ENCODE data around the gene ZNF695. TPM values are rescaled to one million over a fixed set of nuclear protein-coding genes. Genes with fewer than 3 reads are reported as not detected.
"Not testable (repeated sequence)": the region's sequence is repeated elsewhere in the genome, so short reads cannot be mapped to it uniquely, and the experiment has no call there.

Gene ZNF695
- total RNA-seq, 4 donors from 2014 or later = not detected

- in situ Hi-C loops (cut with MboI; ENCODE audit: low sequenced_read_pairs in 4 of 4) (no loop called here), intact Hi-C loops (cut with DNase I; ENCODE audit: low total_unique reads) (no loop called here)
- Histone ChIP-seq H3K4me1 (no peaks in the 10 kb centered on the region), H3K4me3 (no peak overlapping the region), H3K27me3 (no peaks in the 10 kb centered on the region), H3K36me3 (no peaks in the 10 kb centered on the region), H3K27ac (no peak overlapping the region), H3K9me3 (peaks cover 0 to 3% (median 0%) of the 10 kb centered on the region in 3 donors)
- TF ChIP-seq CTCF (IDR thresholded peaks at IDR 0.05 in 4 of 5, conservative IDR thresholded peaks at IDR 0.05 in 1 of 5) (no peak), POLR2A (IDR thresholded peaks at IDR 0.05) (no peak)
- DNase-seq = no peak
- no peak for ATAC-seq
Measured at GRCh38 chr1:247047260-247047659, 39.4 kb upstream of the ZNF695 start.

- intact Hi-C loops (cut with DNase I; ENCODE audit: low total_unique reads) = no loop called here
- in situ Hi-C loops (cut with MboI; ENCODE audit: low sequenced_read_pairs in 4 of 4) = no loop called here
- Histone ChIP-seq H3K27me3 (no peaks in the 10 kb centered on the region), H3K9me3 (peaks cover 0 to 6% (median 4%) of the 10 kb centered on the region in 3 donors), H3K4me3 (no peak overlapping the region), H3K4me1 (no peaks in the 10 kb centered on the region), H3K36me3 (peaks cover 2 to 13% of the 10 kb centered on the region in 2 donors), H3K27ac (no peak overlapping the region)
- TF ChIP-seq CTCF (IDR thresholded peaks at IDR 0.05 in 4 of 5, conservative IDR thresholded peaks at IDR 0.05 in 1 of 5) (no peak), POLR2A (IDR thresholded peaks at IDR 0.05) (no peak)
- ATAC-seq = no peak
- DNase-seq = no peak
Measured at GRCh38 chr1:247043406-247043805, 35.5 kb upstream of the ZNF695 start.

DNA sequence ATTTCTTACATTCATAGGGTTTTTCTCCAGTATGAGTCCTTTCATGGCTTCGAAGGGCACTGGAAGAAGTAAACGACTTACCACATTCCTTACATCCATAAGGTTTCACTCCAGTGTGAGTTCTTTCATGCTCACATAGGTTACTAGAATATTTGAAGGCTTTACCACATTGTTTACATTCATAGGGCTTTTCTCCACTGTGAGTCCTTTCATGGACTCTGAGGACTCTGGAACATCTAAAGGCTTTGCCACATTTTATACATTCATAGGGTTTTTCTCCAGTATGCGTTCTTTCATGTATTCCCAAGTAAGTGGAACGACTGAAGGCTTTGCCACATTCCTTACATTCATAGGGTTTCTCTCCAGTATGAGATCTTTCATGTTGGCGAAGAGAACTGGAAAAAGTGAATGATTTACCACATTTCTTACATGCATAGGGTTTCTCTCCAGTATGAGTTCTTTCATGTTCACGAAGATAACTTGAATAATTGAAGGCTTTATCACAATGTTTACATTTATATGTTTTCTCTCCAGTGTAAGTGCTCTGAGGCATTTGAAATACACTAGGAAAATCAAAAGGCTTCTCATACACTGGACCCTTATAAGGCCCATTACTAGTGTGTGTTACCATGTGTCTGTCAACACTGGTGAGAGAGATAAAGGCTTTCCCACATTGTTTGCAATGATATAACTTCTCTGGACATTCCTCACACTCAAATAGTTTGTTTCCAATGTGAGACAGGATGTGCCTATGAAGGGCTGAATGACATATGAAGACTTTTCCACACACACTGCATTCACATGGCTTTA lies 29.9 kb upstream of the ZNF695 start:
- Histone ChIP-seq H3K4me3 (no peak overlapping the region), H3K27ac (no peak overlapping the region), H3K4me1 (no peaks in the 10 kb centered on the region), H3K27me3 (no peaks in the 10 kb centered on the region), H3K36me3 (peaks cover 14 to 53% of the 10 kb centered on the region in 2 donors), H3K9me3 (peaks cover 0 to 5% (median 4%) of the 10 kb centered on the region in 3 donors)
- intact Hi-C loops (cut with DNase I; ENCODE audit: low total_unique reads) (no loop called here), in situ Hi-C loops (cut with MboI; ENCODE audit: low sequenced_read_pairs in 4 of 4) (no loop called here)
- TF ChIP-seq POLR2A (IDR thresholded peaks at IDR 0.05) = no peak
- no peak for TF ChIP-seq CTCF (IDR thresholded peaks at IDR 0.05 in 4 of 5, conservative IDR thresholded peaks at IDR 0.05 in 1 of 5)
- ATAC-seq = no peak
- no peak for DNase-seq

DNA sequence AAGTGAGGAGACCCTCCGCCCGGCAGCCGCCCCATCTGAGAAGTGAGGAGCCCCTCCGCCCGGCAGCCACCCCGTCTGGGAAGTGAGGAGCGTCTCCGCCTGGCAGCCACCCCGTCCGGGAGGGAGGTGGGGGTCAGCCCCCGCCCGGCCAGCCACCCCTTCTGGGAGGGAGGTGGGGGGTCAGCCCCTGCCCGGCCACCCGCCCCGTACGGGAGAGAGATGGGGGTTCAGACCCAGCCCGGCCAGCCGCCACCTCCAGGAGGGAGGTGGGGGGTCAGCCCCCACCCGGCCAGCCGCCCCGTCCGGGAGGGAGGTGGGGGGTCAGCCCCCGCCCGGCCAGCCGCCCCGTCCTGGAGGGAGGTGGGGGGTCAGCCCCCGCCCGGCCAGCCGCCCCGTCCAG lies 24.4 kb upstream of the ZNF695 start:
- H3K4me3 ChIP-seq; H3K27me3 ChIP-seq; H3K4me1 ChIP-seq; in situ Hi-C loops (cut with MboI; ENCODE audit: low sequenced_read_pairs in 4 of 4); DNase-seq; H3K27ac ChIP-seq; H3K9me3 ChIP-seq; ATAC-seq; intact Hi-C loops (cut with DNase I; ENCODE audit: low total_unique reads): not testable (repeated sequence)
- H3K36me3 ChIP-seq = peaks cover 6 to 29% of the 10 kb centered on the region in 2 donors

- intact Hi-C loops (cut with DNase I; ENCODE audit: low total_unique reads); H3K27ac ChIP-seq; H3K27me3 ChIP-seq; H3K4me1 ChIP-seq; H3K9me3 ChIP-seq; H3K4me3 ChIP-seq; H3K36me3 ChIP-seq; DNase-seq; in situ Hi-C loops (cut with MboI; ENCODE audit: low sequenced_read_pairs in 4 of 4); ATAC-seq: not testable (repeated sequence)
Measured at GRCh38 chr1:247024658-247025057, 16.8 kb upstream of the ZNF695 start.
